Loucy (cell line): ENCODE measurements around the gene DUSP7.

ENCODE experiments used
- H2AFZ ChIP-seq: fragments of 200-600 bp; sonication (generic); 2 replicates; pipeline ENCODE4 v1.6.0; 2016; ENCODE audit warnings: antibody characterized with exemption, mild to moderate bottlenecking, low read length, moderate library complexity
- H3F3A ChIP-seq: fragments of 200-600 bp; 2 replicates; pipeline ENCODE4 v1.6.0; 2016; ENCODE audit warnings: antibody characterized with exemption, low read depth, mild to moderate bottlenecking
- H3K27me3 ChIP-seq: fragments of 200-600 bp; sonication (generic); 2 replicates; pipeline ENCODE4 v1.6.1; 2014; ENCODE audit warnings: low read length, mild to moderate bottlenecking; ENCODE audit not compliant: insufficient read depth, poor library complexity, severe bottlenecking
- H3K36me3 ChIP-seq: fragments of 200-600 bp; sonication (generic); 2 replicates; pipeline ENCODE4 v1.6.1; 2016; ENCODE audit warnings: low read length; ENCODE audit not compliant: insufficient read depth
- H3K4me1 ChIP-seq: fragments of 200-600 bp; sonication (generic); 2 replicates; pipeline ENCODE4 v1.5.1; 2014; ENCODE audit warnings: low read length, mild to moderate bottlenecking; ENCODE audit not compliant: insufficient read depth, poor library complexity, severe bottlenecking
- H3K4me2 ChIP-seq: fragments of 200-600 bp; sonication (generic); 2 replicates; pipeline ENCODE4 v1.6.0; 2014; ENCODE audit warnings: antibody characterized with exemption, low read length, low read depth, mild to moderate bottlenecking; ENCODE audit not compliant: poor library complexity, severe bottlenecking
- H3K4me3 ChIP-seq: fragments of 200-600 bp; sonication (generic); 2 replicates; pipeline ENCODE4 v1.5.1; 2014; ENCODE audit warnings: low read length, mild to moderate bottlenecking, mixed read lengths; ENCODE audit not compliant: poor library complexity, severe bottlenecking
- H3K79me2 ChIP-seq: fragments of 200-600 bp; sonication (generic); 2 replicates; pipeline ENCODE4 v1.6.1; 2014; ENCODE audit warnings: low read length; ENCODE audit not compliant: insufficient read depth
- H3K9ac ChIP-seq: fragments of 200-600 bp; sonication (generic); 2 replicates; pipeline ENCODE4 v1.6.0; 2014; ENCODE audit warnings: mild to moderate bottlenecking, low read depth, low read length, moderate library complexity; ENCODE audit not compliant: poor library complexity, severe bottlenecking
- H3K9me2 ChIP-seq: fragments of 200-600 bp; sonication (generic); replicated peaks from 2 replicates; pipeline ENCODE4 v1.6.1; 2016; ENCODE audit warnings: low read depth, low read length, mixed read lengths
- H3K9me3 ChIP-seq: fragments of 200-600 bp; sonication (generic); 2 replicates; pipeline ENCODE4 v1.6.1; 2014; ENCODE audit warnings: mild to moderate bottlenecking, antibody characterized with exemption, low read length, low read depth; ENCODE audit not compliant: insufficient read depth
- H4K20me1 ChIP-seq: fragments of 200-600 bp; sonication (generic); 2 replicates; pipeline ENCODE4 v1.6.0; 2014; ENCODE audit warnings: antibody characterized with exemption, low read length, mild to moderate bottlenecking; ENCODE audit not compliant: insufficient read depth, poor library complexity, severe bottlenecking
- CTCF ChIP-seq: fragments of 200-600 bp; sonication (generic); conservative IDR thresholded peaks from 2 replicates; pipeline ENCODE4 v1.5.1; 2014; ENCODE audit warnings: mild to moderate bottlenecking, antibody characterized with exemption, low read length
- EZH2phosphoT487 ChIP-seq: fragments of 200-600 bp; IDR thresholded peaks from 2 replicates; pipeline ENCODE4 v1.6.1; 2018; ENCODE audit warnings: antibody characterized with exemption, mild to moderate bottlenecking, moderate library complexity, borderline replicate concordance

Gene DUSP7

GRCh38 chr3:52019352-52020080 lies 36.9 kb downstream of the DUSP7 start:
- Histone ChIP-seq H3K9me3 (no peaks in the 10 kb centered on the region), H2AFZ (no peak overlapping the region), H3K4me1 (peaks cover 11% of the 10 kb centered on the region), H3K9me2 (no peaks in the 10 kb centered on the region), H4K20me1 (no peaks in the 10 kb centered on the region), H3K79me2 (no peaks in the 10 kb centered on the region), H3K9ac (no peak overlapping the region), H3K36me3 (no peaks in the 10 kb centered on the region), H3K4me2 (no peak overlapping the region), H3K4me3 (no peak overlapping the region), H3F3A (no peaks in the 10 kb centered on the region), H3K27me3 (no peaks in the 10 kb centered on the region)
- TF ChIP-seq CTCF: no peak
- no peak for TF ChIP-seq EZH2phosphoT487

- H3K36me3 ChIP-seq: no peaks in the 10 kb centered on the region
- no peaks in the 10 kb centered on the region for H4K20me1 ChIP-seq
- H3K4me2 ChIP-seq: no peak overlapping the region
- no peaks in the 10 kb centered on the region for H3K9me2 ChIP-seq
- no peak overlapping the region for H3K4me3 ChIP-seq
- no peak overlapping the region for H2AFZ ChIP-seq
- H3F3A ChIP-seq: no peaks in the 10 kb centered on the region
- H3K9me3 ChIP-seq: no peaks in the 10 kb centered on the region
- no peak for TF ChIP-seq EZH2phosphoT487
- no peak for TF ChIP-seq CTCF
- no peaks in the 10 kb centered on the region for H3K27me3 ChIP-seq
- H3K9ac ChIP-seq: no peak overlapping the region
- H3K4me1 ChIP-seq: peaks cover 8% of the 10 kb centered on the region
- H3K79me2 ChIP-seq: no peaks in the 10 kb centered on the region
These were observed 37.9 kb downstream of the DUSP7 start for GRCh38 chr3:52018319-52019000.

GRCh38 chr3:52017586-52017985 lies 38.8 kb downstream of the DUSP7 start:
- no peaks in the 10 kb centered on the region for H4K20me1 ChIP-seq
- H3K4me3 ChIP-seq: no peak overlapping the region
- H3K79me2 ChIP-seq: no peaks in the 10 kb centered on the region
- no peak overlapping the region for H3K9ac ChIP-seq
- peaks cover 8% of the 10 kb centered on the region for H3K4me1 ChIP-seq
- H3K9me3 ChIP-seq: no peaks in the 10 kb centered on the region
- H3K36me3 ChIP-seq: no peaks in the 10 kb centered on the region
- H3K9me2 ChIP-seq: no peaks in the 10 kb centered on the region
- TF ChIP-seq CTCF (no peak), EZH2phosphoT487 (no peak)
- H3K27me3 ChIP-seq: no peaks in the 10 kb centered on the region
- no peak overlapping the region for H2AFZ ChIP-seq
- H3K4me2 ChIP-seq: no peak overlapping the region
- H3F3A ChIP-seq: no peaks in the 10 kb centered on the region
